Pancreas (tissue), 10 donors: Measurements from ENCODE around the gene NECAB3. TPM values are rescaled to one million over a fixed set of nuclear protein-coding genes. Genes with fewer than 3 reads are reported as not detected.

Source experiments
- ATAC-seq, 4 donors: fragments of 200-7000 bp; cut with Tn5 transposase; one replicate each; pipeline versions ENCODE4 v1.8.0 to v1.9.1; 2020; ENCODE audit warnings: mild to moderate bottlenecking in 4 of 4, moderate library complexity in 4 of 4
- DNase-seq, 6 donors: peaks; one replicate each; pipeline ENCODE4 v3.0.0-alpha.2; 2020
- FAIRE-seq: peaks from 2 replicates; lab custom pipeline; 2012; peaks lifted over from hg19 to GRCh38; lab: Jason Lieb, UNC
- H3K27ac ChIP-seq, 4 donors: fragments of 200-600 bp; sonication (generic); 1 replicate in 3 of 4; 2 replicates in 1 of 4; pipeline versions ENCODE4 v1.5.0 to v1.8.0; 2020
- H3K27me3 ChIP-seq, 4 donors: fragments of 200-600 bp; one replicate each; pipeline ENCODE4 v1.8.0; 2021
- H3K36me3 ChIP-seq, 3 donors: fragments of 200-600 bp; sonication (generic) in 1 of 3; one replicate each; pipeline versions ENCODE4 v1.5.0 to v1.8.0; 2020 to 2021
- H3K4me1 ChIP-seq, 3 donors: fragments of 200-600 bp; one replicate each; pipeline ENCODE4 v1.8.0; 2021
- H3K4me3 ChIP-seq, 4 donors: fragments of 200-600 bp; sonication (generic) in 2 of 4; one replicate each; pipeline versions ENCODE4 v1.5.0 to v1.8.0; 2020 to 2021
- H3K9me3 ChIP-seq, 4 donors: fragments of 200-600 bp; one replicate each; pipeline ENCODE4 v1.8.0; 2021
- CTCF ChIP-seq, 4 donors: fragments of 200-600 bp; sonication (generic) in 3 of 4; IDR thresholded peaks; one replicate each; pipeline versions ENCODE4 v1.5.0 to v1.8.0; 2021; ENCODE audit warnings: antibody characterized with exemption in 4 of 4
- WGBS, 2 donors: extraction: QIAGEN DNeasy Blood & Tissue Kit; methylation state at CpG; one replicate each; pipeline ENCODE4 v1.1.7; 2013; 5-methylcytosine and 5-hydroxymethylcytosine counted together
- intact Hi-C, 3 donors: fragments of 100-400 bp; cut with DNase I; formaldehyde crosslinking; loops; one replicate each; pipeline versions ENCODE4 v1.11.1 to v1.14.2; 2022
- polyA plus RNA-seq, 2 donors: library from polyadenylated mRNA; stranded (reverse); fragments of 200-250 nt; gene quantifications; one replicate each; pipeline ENCODE4 v1.2.3, GENCODE V29; 2013
- total RNA-seq, 6 donors: library from RNA; stranded (reverse); fragmentation: NEBNext Ultra II Directional in 4 of 6; extraction: Animal tissue kit (Norgen Biotek cat#: 25700) in 4 of 6; gene quantifications; one replicate each; pipeline versions ENCODE4 v1.2.1 to v1.2.4, GENCODE V29; 2021 to 2023
- donor health status: healthy with polysubstance abuse.
- donor health status: DM: no; HTN: no; CAD: no; lungs with moderate emphysema.
- donor health status: DM: no; HTN: no; CAD: no.
- donor health status: control.
- donor health status: control.
- donor health status: Bipolar disorder and iron deficiency.
- donor health status: DM: yes; HTN: yes; CAD: no.
- donor health status: DM: no; HTN: no; CAD: no.
- donor health status: DM: no; HTN: no; CAD: no.
- donor health status: DM: yes; HTN: yes; CAD: no.

The NECAB3 gene
- total and polyA plus RNA-seq, 8 donors: 15.8 to 40.0 (median 19.5) TPM

GRCh38 chr20:33673114-33673409, 1.2 kb downstream of the NECAB3 start:
- no peaks in the 10 kb centered on the region for H3K27me3 ChIP-seq
- ATAC-seq (no peak), DNase-seq (peak in 1 of 6 donors; percentile 4), FAIRE-seq (no peak)
- intact Hi-C loops: loop anchor here in 2 of 3 donors (5.0 to 10.0 kb wide), 2 partner anchors 132 to 221 kb away; no protein-coding TSS in a partner anchor
- no peak for TF ChIP-seq CTCF (IDR thresholded peaks at IDR 0.05)
- peaks cover 0 to 9% (median 0%) of the 10 kb centered on the region in 3 donors for H3K4me1 ChIP-seq
- no peaks in the 10 kb centered on the region for H3K36me3 ChIP-seq
- peak overlapping the region in 2 of 4 donors; percentile 72 to 73 for H3K4me3 ChIP-seq
- H3K9me3 ChIP-seq: no peaks in the 10 kb centered on the region
- H3K27ac ChIP-seq: no peak overlapping the region
- 39 to 71% methylated on average over 4 of the region's 4 CpGs for WGBS, 2 donors

GRCh38 chr20:33672426-33673113, 1.7 kb downstream of the NECAB3 start:
- H3K27me3 ChIP-seq: no peaks in the 10 kb centered on the region
- no peaks in the 10 kb centered on the region for H3K9me3 ChIP-seq
- ATAC-seq (no peak), DNase-seq (peak in 2 of 6 donors; percentile 7 to 39), FAIRE-seq (no peak)
- no peak for TF ChIP-seq CTCF (IDR thresholded peaks at IDR 0.05)
- H3K4me1 ChIP-seq: peaks cover 0 to 9% (median 0%) of the 10 kb centered on the region in 3 donors
- intact Hi-C loops: loop anchor here in 2 of 3 donors (5.0 to 10.0 kb wide), 2 partner anchors 132 to 220 kb away; no protein-coding TSS in a partner anchor
- H3K4me3 ChIP-seq: peak overlapping the region in 2 of 4 donors; percentile 72 to 73
- no peak overlapping the region for H3K27ac ChIP-seq
- 56 to 60% methylated on average over 17 of the region's 17 CpGs for WGBS, 2 donors
- H3K36me3 ChIP-seq: no peaks in the 10 kb centered on the region

GRCh38 chr20:33671573-33672288, 2.5 kb downstream of the NECAB3 start:
- no peaks in the 10 kb centered on the region for H3K9me3 ChIP-seq
- ATAC-seq (no peak), FAIRE-seq (no peak), DNase-seq (no peak)
- TF ChIP-seq CTCF (IDR thresholded peaks at IDR 0.05): no peak
- intact Hi-C loops: loop anchor here in 2 of 3 donors (5.0 to 10.0 kb wide), 2 partner anchors 133 to 219 kb away; no protein-coding TSS in a partner anchor
- WGBS, 2 donors: 84% methylated on average over 8 of the region's 8 CpGs
- no peaks in the 10 kb centered on the region for H3K36me3 ChIP-seq
- no peak overlapping the region for H3K27ac ChIP-seq
- no peak overlapping the region for H3K4me3 ChIP-seq
- H3K4me1 ChIP-seq: peaks cover 0 to 9% (median 0%) of the 10 kb centered on the region in 3 donors
- H3K27me3 ChIP-seq: no peaks in the 10 kb centered on the region

GRCh38 chr20:33670715-33671499, 3.3 kb downstream of the NECAB3 start:
- no peak for FAIRE-seq
- intact Hi-C loops: loop anchor here in 2 of 3 donors (5.0 to 10.0 kb wide), 2 partner anchors 134 to 219 kb away; no protein-coding TSS in a partner anchor
- TF ChIP-seq CTCF (IDR thresholded peaks at IDR 0.05): no peak
- ATAC-seq: no peak
- Histone ChIP-seq H3K36me3 (no peaks in the 10 kb centered on the region), H3K27me3 (no peaks in the 10 kb centered on the region), H3K27ac (no peak overlapping the region), H3K9me3 (no peaks in the 10 kb centered on the region), H3K4me1 (peaks cover 0 to 13% (median 6%) of the 10 kb centered on the region in 3 donors), H3K4me3 (no peak overlapping the region)
- WGBS, 2 donors: 72 to 77% methylated on average over 6 of the region's 6 CpGs
- peak in 1 of 6 donors; percentile 4 for DNase-seq
